HFFc6 (cell line): ENCODE data around the gene ELAVL4. TPM values are rescaled to one million over a fixed set of nuclear protein-coding genes. Genes with fewer than 3 reads are reported as not detected.

Experiments
- DNase-seq: peaks from one replicate; pipeline ENCODE4 v3.0.0-alpha.2; 2018
- H3K27ac Mint-ChIP-seq: 2 replicates; pipeline ENCODE4 v1.8.0; 2020; ENCODE audit warnings: mild to moderate bottlenecking, mixed read lengths
- H3K27me3 Mint-ChIP-seq: 2 replicates; pipeline ENCODE4 v1.8.0; 2021; ENCODE audit warnings: mild to moderate bottlenecking, moderate library complexity, mixed read lengths; ENCODE audit not compliant: insufficient read depth
- H3K36me3 Mint-ChIP-seq: 2 replicates; pipeline ENCODE4 v1.8.0; 2021; ENCODE audit warnings: low read depth, mixed read lengths
- H3K4me1 Mint-ChIP-seq: 2 replicates; pipeline ENCODE4 v1.8.0; 2020; ENCODE audit warnings: low read depth, mixed read lengths
- H3K4me3 Mint-ChIP-seq: 2 replicates; pipeline ENCODE4 v1.8.0; 2020; ENCODE audit warnings: mild to moderate bottlenecking, moderate library complexity, mixed read lengths
- H3K9me3 Mint-ChIP-seq: 2 replicates; pipeline ENCODE4 v1.8.0; 2020; ENCODE audit warnings: mild to moderate bottlenecking, mixed read lengths
- total RNA-seq, 6 experiments: library from RNA; stranded (reverse); fragmentation: NEBNext Ultra II Directional; extraction: Animal tissue kit (Norgen Biotek cat#: 25700); gene quantifications; 2 replicates in 1 of 6; 3 replicates in 5 of 6; pipeline ENCODE4 v1.2.3, GENCODE V29; 2021
- TF ChIP-seq, protein P1 (sequence below): fragments of 200-600 bp; sonication (generic); IDR thresholded peaks from 2 replicates; pipeline ENCODE4 v1.5.0; 2021; ENCODE audit warnings: antibody characterized with exemption, mild to moderate bottlenecking

Gene ELAVL4
- total RNA-seq, 6 experiments from 2014 or later: not detected

DNA sequence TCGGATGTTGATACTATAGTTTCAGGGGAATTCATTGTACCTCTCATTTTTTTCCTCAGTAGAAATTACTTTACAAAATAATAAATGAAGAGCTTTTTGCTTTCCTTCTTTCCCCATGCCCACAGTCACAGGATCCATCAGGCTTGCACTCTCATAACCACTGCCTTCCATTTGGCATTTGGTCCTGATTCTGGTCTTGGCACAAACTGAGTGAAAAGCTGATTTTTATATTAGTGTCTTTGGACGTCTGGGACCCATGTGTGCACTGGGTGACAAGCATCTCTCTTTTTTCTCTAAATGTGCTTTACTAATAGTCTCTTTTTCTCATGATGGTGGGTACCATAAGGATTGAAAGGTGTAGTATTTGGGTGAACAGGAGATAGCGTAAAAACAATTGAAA is 2.8 kb downstream of the ELAVL4 start:
- H3K27ac Mint-ChIP-seq: no peak overlapping the region

DNA sequence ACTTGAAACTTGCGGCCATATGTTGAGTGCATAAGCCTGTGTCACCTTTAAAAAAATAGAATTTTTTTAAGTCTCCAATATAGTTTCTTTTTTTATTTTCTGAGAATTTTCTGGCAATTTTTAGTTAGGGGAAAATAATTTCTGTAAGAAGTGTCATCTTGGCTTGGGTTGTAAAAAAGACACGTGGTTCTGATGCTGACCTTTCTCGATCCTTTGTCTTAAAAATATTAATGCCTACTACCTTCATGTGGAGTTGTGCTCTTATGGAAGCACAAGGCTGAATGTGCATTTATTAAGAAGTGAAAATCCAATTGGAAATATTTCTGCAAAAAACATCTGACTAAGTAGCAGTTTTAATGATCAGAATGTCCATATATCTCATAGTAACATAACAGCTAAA is 3.5 kb downstream of the ELAVL4 start:
- DNase-seq: no peak
- TF ChIP-seq, protein P1, sequence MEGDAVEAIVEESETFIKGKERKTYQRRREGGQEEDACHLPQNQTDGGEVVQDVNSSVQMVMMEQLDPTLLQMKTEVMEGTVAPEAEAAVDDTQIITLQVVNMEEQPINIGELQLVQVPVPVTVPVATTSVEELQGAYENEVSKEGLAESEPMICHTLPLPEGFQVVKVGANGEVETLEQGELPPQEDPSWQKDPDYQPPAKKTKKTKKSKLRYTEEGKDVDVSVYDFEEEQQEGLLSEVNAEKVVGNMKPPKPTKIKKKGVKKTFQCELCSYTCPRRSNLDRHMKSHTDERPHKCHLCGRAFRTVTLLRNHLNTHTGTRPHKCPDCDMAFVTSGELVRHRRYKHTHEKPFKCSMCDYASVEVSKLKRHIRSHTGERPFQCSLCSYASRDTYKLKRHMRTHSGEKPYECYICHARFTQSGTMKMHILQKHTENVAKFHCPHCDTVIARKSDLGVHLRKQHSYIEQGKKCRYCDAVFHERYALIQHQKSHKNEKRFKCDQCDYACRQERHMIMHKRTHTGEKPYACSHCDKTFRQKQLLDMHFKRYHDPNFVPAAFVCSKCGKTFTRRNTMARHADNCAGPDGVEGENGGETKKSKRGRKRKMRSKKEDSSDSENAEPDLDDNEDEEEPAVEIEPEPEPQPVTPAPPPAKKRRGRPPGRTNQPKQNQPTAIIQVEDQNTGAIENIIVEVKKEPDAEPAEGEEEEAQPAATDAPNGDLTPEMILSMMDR: no peak
- no peak overlapping the region for H3K27ac Mint-ChIP-seq
- no peaks in the 10 kb centered on the region; the same call in 1 of the 2 replicates for H3K27me3 Mint-ChIP-seq
- peaks cover 32% of the 10 kb centered on the region for H3K9me3 Mint-ChIP-seq
- no peaks in the 10 kb centered on the region for H3K4me1 Mint-ChIP-seq
- H3K36me3 Mint-ChIP-seq: no peaks in the 10 kb centered on the region
- no peak overlapping the region for H3K4me3 Mint-ChIP-seq

More for the DNA sequence above, 2.8 kb downstream of the ELAVL4 start:
- no peaks in the 10 kb centered on the region for H3K4me1 Mint-ChIP-seq
- peaks cover 33% of the 10 kb centered on the region for H3K9me3 Mint-ChIP-seq
- no peaks in the 10 kb centered on the region for H3K36me3 Mint-ChIP-seq
- H3K4me3 Mint-ChIP-seq: no peak overlapping the region
- TF ChIP-seq, protein P1: no peak
- H3K27me3 Mint-ChIP-seq: no peaks in the 10 kb centered on the region; the same call in 1 of the 2 replicates
- no peak for DNase-seq

DNA sequence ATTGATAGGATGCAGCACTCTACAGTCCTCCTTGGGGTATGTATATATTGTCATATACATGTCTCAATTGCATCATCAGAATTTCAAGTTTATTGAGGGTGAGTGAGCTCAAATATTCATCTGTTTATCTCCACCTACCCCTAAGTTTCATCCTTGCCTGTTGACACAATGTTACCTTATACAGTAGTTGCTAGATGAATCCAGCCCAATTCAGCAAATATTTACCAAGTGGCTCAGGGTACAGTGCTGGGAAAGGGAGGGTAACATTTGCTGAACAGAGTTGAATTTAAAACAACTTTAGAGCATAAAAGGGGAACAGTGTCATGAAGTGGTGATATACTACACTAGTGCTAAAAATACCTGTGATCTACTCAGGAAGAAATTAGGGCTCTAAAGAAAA is 14.4 kb downstream of the ELAVL4 start:
- TF ChIP-seq, protein P1: no peak
- no peaks in the 10 kb centered on the region for H3K27me3 Mint-ChIP-seq
- no peak overlapping the region for H3K27ac Mint-ChIP-seq
- H3K36me3 Mint-ChIP-seq: no peaks in the 10 kb centered on the region
- peaks cover 41% of the 10 kb centered on the region for H3K9me3 Mint-ChIP-seq
- no peaks in the 10 kb centered on the region for H3K4me1 Mint-ChIP-seq
- H3K4me3 Mint-ChIP-seq: no peak overlapping the region
- no peak for DNase-seq

DNA sequence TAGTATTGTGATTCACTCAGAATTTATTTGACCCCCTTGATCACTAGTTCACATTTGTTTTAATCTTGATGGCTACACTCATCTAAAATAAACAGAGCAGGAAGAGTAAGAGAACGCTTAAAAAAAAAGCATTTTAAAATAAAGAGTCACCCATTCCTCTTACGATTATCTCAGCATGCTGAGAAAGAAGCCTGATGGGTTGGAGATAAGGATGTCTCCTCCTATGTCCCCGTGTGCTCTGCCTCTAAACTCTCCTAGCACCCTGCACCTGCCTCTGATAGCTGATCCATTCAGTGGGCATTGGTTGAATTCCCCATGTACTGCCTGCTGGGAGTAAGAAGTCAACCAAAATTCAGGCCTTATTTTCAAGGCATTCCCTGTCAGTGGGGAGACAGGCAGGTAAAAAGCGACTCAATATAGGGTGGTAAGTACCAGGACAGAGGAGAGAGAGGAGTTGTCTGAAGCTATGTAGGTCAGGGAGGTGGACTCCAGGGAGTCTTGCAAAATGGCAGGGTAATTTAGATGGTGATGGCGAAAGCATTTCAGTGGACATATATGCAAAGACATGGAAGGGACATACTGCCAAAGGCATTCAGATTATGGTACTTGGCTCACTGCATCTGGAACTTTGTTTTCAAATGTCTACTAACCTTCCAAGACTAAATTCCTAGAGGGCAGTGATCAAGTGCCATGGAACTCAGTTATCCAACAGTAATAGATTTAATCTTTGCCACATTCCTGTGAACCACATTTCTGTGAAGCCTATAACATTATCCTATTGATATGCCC is 18.4 kb downstream of the ELAVL4 start:
- no peak for DNase-seq
- no peaks in the 10 kb centered on the region for H3K36me3 Mint-ChIP-seq
- no peak overlapping the region for H3K4me3 Mint-ChIP-seq
- no peak overlapping the region for H3K27ac Mint-ChIP-seq
- TF ChIP-seq, protein P1: no peak
- peaks cover 32% of the 10 kb centered on the region for H3K9me3 Mint-ChIP-seq
- no peaks in the 10 kb centered on the region for H3K27me3 Mint-ChIP-seq
- H3K4me1 Mint-ChIP-seq: no peaks in the 10 kb centered on the region

DNA sequence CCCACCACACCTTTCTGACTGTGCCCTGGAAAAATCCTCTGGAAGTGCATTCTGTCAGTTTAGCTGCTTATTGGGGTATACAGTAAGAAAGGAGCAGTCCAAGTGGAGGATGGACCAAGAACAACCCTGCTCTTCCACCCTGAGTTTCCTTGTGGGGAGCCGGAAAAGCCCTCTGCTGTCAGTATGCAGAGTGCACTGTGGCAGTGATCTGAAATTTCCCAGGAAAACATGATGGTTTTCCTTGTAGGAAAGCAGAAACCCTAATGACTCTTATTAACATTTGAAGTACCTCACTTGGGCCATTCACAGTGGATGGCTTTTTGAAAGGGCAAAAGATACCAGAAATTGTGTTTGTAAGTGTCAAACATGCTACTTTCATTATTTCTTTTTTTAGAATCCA is 20.5 kb downstream of the ELAVL4 start:
- Mint-ChIP-seq H3K4me1 (no peaks in the 10 kb centered on the region), H3K27ac (no peak overlapping the region), H3K27me3 (no peaks in the 10 kb centered on the region), H3K36me3 (no peaks in the 10 kb centered on the region), H3K4me3 (no peak overlapping the region), H3K9me3 (peaks cover 36% of the 10 kb centered on the region)
- TF ChIP-seq, protein P1: no peak
- no peak for DNase-seq
